Loucy (cell line): ENCODE results near the gene RAPGEF1.

ENCODE experiments used
- H2AFZ ChIP-seq: fragments of 200-600 bp; sonication (generic); 2 replicates; pipeline ENCODE4 v1.6.0; 2016; ENCODE audit warnings: antibody characterized with exemption, mild to moderate bottlenecking, low read length, moderate library complexity
- H3F3A ChIP-seq: fragments of 200-600 bp; 2 replicates; pipeline ENCODE4 v1.6.0; 2016; ENCODE audit warnings: antibody characterized with exemption, low read depth, mild to moderate bottlenecking
- H3K27me3 ChIP-seq: fragments of 200-600 bp; sonication (generic); 2 replicates; pipeline ENCODE4 v1.6.1; 2014; ENCODE audit warnings: low read length, mild to moderate bottlenecking; ENCODE audit not compliant: insufficient read depth, poor library complexity, severe bottlenecking
- H3K36me3 ChIP-seq: fragments of 200-600 bp; sonication (generic); 2 replicates; pipeline ENCODE4 v1.6.1; 2016; ENCODE audit warnings: low read length; ENCODE audit not compliant: insufficient read depth
- H3K4me1 ChIP-seq: fragments of 200-600 bp; sonication (generic); 2 replicates; pipeline ENCODE4 v1.5.1; 2014; ENCODE audit warnings: low read length, mild to moderate bottlenecking; ENCODE audit not compliant: insufficient read depth, poor library complexity, severe bottlenecking
- H3K4me2 ChIP-seq: fragments of 200-600 bp; sonication (generic); 2 replicates; pipeline ENCODE4 v1.6.0; 2014; ENCODE audit warnings: antibody characterized with exemption, low read length, low read depth, mild to moderate bottlenecking; ENCODE audit not compliant: poor library complexity, severe bottlenecking
- H3K4me3 ChIP-seq: fragments of 200-600 bp; sonication (generic); 2 replicates; pipeline ENCODE4 v1.5.1; 2014; ENCODE audit warnings: low read length, mild to moderate bottlenecking, mixed read lengths; ENCODE audit not compliant: poor library complexity, severe bottlenecking
- H3K79me2 ChIP-seq: fragments of 200-600 bp; sonication (generic); 2 replicates; pipeline ENCODE4 v1.6.1; 2014; ENCODE audit warnings: low read length; ENCODE audit not compliant: insufficient read depth
- H3K9ac ChIP-seq: fragments of 200-600 bp; sonication (generic); 2 replicates; pipeline ENCODE4 v1.6.0; 2014; ENCODE audit warnings: mild to moderate bottlenecking, low read depth, low read length, moderate library complexity; ENCODE audit not compliant: poor library complexity, severe bottlenecking
- H3K9me2 ChIP-seq: fragments of 200-600 bp; sonication (generic); replicated peaks from 2 replicates; pipeline ENCODE4 v1.6.1; 2016; ENCODE audit warnings: low read depth, low read length, mixed read lengths
- H3K9me3 ChIP-seq: fragments of 200-600 bp; sonication (generic); 2 replicates; pipeline ENCODE4 v1.6.1; 2014; ENCODE audit warnings: mild to moderate bottlenecking, antibody characterized with exemption, low read length, low read depth; ENCODE audit not compliant: insufficient read depth
- H4K20me1 ChIP-seq: fragments of 200-600 bp; sonication (generic); 2 replicates; pipeline ENCODE4 v1.6.0; 2014; ENCODE audit warnings: antibody characterized with exemption, low read length, mild to moderate bottlenecking; ENCODE audit not compliant: insufficient read depth, poor library complexity, severe bottlenecking
- EZH2phosphoT487 ChIP-seq: fragments of 200-600 bp; IDR thresholded peaks from 2 replicates; pipeline ENCODE4 v1.6.1; 2018; ENCODE audit warnings: antibody characterized with exemption, mild to moderate bottlenecking, moderate library complexity, borderline replicate concordance
- TF ChIP-seq, protein P1 (sequence below): fragments of 200-600 bp; sonication (generic); conservative IDR thresholded peaks from 2 replicates; pipeline ENCODE4 v1.5.1; 2014; ENCODE audit warnings: mild to moderate bottlenecking, antibody characterized with exemption, low read length

The RAPGEF1 gene

DNA sequence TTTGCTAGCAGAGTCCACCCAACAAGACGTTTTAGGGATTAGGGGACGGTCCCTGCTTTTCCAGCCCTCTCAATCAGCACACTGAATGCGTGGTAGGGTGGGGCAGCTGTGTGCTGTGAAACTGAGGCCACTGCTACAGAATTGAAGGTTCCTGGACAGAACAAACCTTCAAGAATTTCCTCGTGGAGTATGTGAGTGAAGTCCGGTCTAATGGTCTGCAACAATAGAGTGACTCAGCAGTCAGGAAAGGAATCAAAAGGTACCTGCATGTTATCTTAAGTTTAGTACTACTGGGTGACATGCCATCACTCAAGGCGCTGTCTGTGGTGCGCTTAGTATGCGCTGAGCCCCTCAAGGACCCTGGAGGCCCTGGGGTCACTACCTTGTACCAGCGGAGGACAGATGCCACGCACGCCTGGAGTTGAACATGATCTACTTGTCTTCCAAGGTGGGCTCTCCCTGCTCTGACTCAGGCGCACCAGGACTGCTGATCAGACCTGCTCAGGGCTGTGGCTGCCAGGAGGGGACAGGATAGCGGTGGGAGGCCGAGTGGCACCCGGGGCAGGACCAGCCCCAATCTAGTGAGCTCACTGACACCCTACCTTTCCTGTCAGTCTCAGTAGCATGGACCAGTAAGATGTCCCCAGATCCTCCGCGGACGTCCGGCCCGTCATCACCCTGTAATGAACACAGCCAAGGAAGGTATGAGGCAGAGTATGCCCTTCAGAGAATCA is 144.0 kb downstream of the RAPGEF1 start:
- H2AFZ ChIP-seq = no peak overlapping the region
- H3K9me3 ChIP-seq = no peaks in the 10 kb centered on the region
- no peaks in the 10 kb centered on the region for H3K9me2 ChIP-seq
- H3F3A ChIP-seq = no peaks in the 10 kb centered on the region
- H3K79me2 ChIP-seq = no peaks in the 10 kb centered on the region
- no peaks in the 10 kb centered on the region for H4K20me1 ChIP-seq
- H3K4me3 ChIP-seq = no peak overlapping the region
- H3K9ac ChIP-seq = no peak overlapping the region
- H3K4me2 ChIP-seq = no peak overlapping the region
- TF ChIP-seq, protein P1, sequence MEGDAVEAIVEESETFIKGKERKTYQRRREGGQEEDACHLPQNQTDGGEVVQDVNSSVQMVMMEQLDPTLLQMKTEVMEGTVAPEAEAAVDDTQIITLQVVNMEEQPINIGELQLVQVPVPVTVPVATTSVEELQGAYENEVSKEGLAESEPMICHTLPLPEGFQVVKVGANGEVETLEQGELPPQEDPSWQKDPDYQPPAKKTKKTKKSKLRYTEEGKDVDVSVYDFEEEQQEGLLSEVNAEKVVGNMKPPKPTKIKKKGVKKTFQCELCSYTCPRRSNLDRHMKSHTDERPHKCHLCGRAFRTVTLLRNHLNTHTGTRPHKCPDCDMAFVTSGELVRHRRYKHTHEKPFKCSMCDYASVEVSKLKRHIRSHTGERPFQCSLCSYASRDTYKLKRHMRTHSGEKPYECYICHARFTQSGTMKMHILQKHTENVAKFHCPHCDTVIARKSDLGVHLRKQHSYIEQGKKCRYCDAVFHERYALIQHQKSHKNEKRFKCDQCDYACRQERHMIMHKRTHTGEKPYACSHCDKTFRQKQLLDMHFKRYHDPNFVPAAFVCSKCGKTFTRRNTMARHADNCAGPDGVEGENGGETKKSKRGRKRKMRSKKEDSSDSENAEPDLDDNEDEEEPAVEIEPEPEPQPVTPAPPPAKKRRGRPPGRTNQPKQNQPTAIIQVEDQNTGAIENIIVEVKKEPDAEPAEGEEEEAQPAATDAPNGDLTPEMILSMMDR = no peak
- no peak for TF ChIP-seq EZH2phosphoT487
- peaks cover 37% of the 10 kb centered on the region; the same call in 1 of the 2 replicates for H3K36me3 ChIP-seq
- H3K27me3 ChIP-seq = no peaks in the 10 kb centered on the region
- H3K4me1 ChIP-seq = peaks cover 8% of the 10 kb centered on the region

DNA sequence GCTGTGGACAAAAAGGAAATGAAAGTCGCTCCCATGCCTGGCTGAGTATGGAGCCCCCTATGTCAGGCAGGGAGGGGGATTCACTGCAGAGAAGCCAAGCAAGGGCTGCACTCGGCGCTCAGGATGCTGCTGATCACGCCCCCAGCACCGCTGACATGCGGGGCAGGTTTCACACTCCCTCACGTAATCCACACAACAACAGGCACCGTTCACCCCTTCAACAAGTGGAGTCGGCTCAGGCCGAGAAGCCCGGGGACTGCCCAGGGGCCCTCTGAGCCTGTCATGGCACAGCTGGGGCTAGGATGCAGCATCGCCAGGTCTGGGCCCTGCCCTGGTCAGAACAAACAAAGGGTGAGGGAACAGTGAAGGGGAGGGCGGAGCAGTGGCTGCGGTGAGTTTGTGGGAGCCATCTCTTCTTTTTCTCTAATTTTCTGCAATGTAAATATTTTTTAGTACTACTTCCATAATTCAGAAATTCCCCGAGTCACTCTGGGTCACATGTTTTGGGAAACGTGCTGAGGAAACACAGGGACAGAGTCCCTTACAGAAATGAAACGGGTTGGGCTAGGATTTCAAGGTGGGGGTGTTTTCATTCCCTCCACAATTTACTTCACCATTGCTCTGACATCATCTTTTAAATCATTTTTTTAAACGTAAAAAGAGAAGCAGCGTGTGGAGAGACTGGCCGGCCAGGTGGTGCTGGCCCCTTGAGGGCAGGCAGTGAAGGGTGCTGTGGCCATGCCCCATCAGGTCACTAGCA is 144.8 kb downstream of the RAPGEF1 start:
- Histone ChIP-seq H4K20me1 (no peaks in the 10 kb centered on the region), H3K4me2 (no peak overlapping the region), H3K9me2 (no peaks in the 10 kb centered on the region), H3K9me3 (no peaks in the 10 kb centered on the region), H3K79me2 (no peaks in the 10 kb centered on the region), H3K36me3 (peaks cover 37% of the 10 kb centered on the region; the same call in 1 of the 2 replicates), H3K4me1 (peaks cover 16% of the 10 kb centered on the region), H3K4me3 (no peak overlapping the region), H3K9ac (no peak overlapping the region), H3F3A (no peaks in the 10 kb centered on the region), H3K27me3 (no peaks in the 10 kb centered on the region), H2AFZ (no peak overlapping the region)
- TF ChIP-seq, protein P1 = no peak
- no peak for TF ChIP-seq EZH2phosphoT487

GRCh38 chr9:131593936-131594665 is 145.8 kb downstream of the RAPGEF1 start:
- Histone ChIP-seq H3K9me2 (no peaks in the 10 kb centered on the region), H3F3A (no peaks in the 10 kb centered on the region), H3K4me2 (no peak overlapping the region), H3K36me3 (peaks cover 39% of the 10 kb centered on the region; the same call in 1 of the 2 replicates), H3K27me3 (no peaks in the 10 kb centered on the region), H3K4me1 (peaks cover 23% of the 10 kb centered on the region), H3K9ac (no peak overlapping the region), H3K4me3 (no peak overlapping the region), H4K20me1 (no peaks in the 10 kb centered on the region), H3K9me3 (no peaks in the 10 kb centered on the region), H3K79me2 (no peaks in the 10 kb centered on the region), H2AFZ (no peak overlapping the region)
- TF ChIP-seq, protein P1 = no peak
- TF ChIP-seq EZH2phosphoT487 = no peak
